Erythroblast (primary cell): Measurements from ENCODE around the gene FAM50B.

Source experiments
- GATA1 ChIP-seq: IDR thresholded peaks from 2 replicates; pipeline ENCODE4 v1.6.1; 2011; ENCODE audit warnings: low read depth, mild to moderate bottlenecking, control low read depth, low read length, moderate library complexity
- POLR2A ChIP-seq: IDR thresholded peaks from 2 replicates; pipeline ENCODE4 v1.6.1; 2011; ENCODE audit warnings: mild to moderate bottlenecking, low read length

- TF ChIP-seq POLR2A (no peak), GATA1 (no peak)
Observed at GRCh38 chr6:3847521-3847920, 1.7 kb upstream of the FAM50B start.
